GM21360 (cell line): ENCODE results near the gene FXYD6.
"Not testable (repeated sequence)": the region's sequence is repeated elsewhere in the genome, so short reads cannot be mapped to it uniquely, and the experiment has no call there.

ENCODE experiments used
- ATAC-seq: cut with Tn5 transposase; IDR thresholded peaks from one replicate; pipeline ENCODE4 v1.9.1; 2021; ENCODE audit warnings: mild to moderate bottlenecking, moderate library complexity; ENCODE audit not compliant: unreplicated experiment

Gene FXYD6

DNA sequence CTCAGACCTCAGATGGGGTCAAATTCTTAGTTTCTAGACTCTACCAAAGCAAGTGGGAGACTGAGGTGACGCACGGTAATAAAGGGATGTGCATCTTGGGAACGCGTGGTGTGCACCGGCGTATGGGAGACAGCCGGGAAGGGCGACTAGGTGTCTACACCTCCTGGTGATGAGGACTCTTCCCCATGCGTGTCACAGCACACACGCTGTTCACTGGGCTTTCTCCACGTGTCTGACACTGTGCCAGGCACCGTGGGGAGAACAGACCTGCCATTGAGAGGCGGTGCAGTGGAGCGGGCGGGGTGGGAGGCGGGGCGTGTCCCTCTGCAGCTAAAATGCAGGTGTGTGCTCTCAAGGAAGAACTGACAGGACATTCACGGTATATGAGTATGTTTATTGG, 5.3 kb downstream of the FXYD6 start:
- ATAC-seq = no peak

DNA sequence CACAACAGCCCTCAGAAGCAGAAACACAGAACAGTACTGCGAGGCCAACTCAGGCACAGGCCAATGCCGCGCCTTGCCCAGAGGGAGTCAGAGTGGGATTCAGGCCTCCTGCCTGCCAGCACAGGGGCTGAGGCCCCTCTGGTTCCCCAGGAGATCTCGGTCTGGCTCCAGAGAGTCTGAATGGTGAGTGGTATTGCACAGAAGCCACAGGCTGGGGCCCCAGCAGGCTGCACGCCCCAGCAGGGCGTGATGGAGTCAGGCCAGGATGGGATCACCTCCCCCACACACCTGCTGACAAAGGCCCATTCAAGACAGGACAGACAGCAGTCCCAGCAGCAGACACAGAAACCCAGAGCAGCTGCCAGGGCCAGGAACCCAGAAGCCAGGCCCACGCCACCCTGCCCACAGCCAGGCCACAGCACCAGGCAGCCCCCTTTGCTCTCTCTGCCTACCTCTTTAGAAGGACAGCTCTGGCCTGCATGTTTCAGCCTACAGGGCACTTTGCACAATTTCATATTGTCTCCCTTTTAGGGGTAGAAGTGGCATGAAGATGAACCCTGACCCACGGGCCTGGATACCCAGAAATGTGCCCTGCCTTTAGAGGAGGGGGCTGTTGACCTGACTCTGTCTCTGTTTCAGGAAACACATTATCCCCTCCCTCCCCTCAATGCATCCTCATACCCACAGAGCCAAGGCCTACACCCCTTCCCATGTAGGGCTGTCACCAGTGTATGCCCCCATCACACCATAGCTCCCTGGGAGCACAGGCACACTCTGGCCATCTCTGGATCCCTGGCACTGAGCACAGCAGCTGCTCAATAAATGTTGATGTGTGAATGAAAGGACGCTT, 6.1 kb downstream of the FXYD6 start:
- no peak for ATAC-seq

DNA sequence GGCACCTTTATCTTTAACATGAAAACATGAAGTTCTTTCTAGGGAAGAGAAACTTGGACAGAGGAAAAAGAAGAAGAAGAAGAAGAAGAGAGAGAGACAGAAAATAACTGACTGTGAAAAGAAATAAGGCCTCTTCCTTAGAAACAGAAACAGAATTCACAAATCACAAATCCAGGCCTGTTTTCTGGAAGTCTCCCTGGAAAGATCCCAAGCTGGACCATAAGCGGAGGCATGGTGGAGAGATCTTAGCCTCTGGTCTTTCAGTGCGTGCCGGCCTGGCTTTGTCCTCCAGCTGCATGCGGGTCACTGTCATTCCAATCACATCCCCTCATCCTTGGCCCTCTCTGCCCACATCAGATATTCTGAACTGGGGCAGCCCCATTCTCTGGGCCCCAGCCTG, 6.9 kb downstream of the FXYD6 start:
- ATAC-seq = no peak

DNA sequence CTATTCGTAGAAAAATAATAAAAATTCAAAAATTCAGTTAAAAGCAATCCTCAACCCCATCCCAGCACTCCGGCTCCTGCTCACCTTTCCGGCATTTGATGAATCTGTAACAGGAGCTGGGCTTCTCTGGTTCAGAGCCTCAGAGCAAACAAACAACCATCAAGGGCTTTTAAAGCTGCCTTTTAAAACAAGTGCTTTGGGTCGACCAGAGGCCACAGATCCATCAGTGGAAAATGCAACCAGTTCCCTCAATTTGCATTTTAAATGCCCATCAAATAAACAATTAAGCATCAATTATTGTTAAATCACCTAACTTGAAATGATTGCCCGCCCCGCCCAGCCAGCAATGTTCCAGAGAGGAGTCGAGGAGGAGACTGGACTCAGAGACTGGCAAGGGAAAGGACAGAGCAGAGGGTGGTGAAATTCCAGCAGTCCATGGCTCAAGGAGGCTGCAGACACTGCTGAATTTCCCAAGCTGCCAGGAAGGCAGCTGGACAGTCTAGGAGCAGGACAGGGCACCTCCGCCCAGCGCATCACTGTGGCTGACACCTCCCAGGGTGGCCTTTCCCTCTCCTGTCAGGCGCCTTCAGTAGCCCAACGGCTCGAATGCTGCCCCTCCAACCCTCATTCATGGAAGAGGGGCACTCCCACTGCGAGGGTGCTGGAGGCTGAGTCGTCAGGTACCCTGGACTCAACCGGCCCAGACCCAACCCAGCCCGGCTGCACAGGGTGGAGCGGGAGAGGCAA, 7.5 kb downstream of the FXYD6 start:
- no peak for ATAC-seq

DNA sequence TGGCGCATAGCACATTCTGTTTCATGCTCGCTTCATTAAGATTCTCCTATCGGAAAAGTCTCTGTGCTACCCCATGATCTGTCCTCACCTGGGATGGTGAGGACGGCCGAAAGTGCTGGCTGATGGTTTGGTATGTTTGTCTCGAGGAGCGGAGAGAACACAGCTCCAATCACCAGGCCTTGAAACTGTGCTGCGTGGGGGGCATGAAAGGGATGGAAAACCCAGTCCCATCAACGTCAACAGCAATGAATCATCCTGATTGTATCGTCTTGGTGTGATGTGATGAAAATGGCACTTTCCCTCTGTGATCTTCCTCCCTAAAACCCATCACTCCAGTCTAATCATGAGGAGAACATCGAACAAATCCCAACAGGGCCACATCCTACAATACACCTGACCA, 8.4 kb downstream of the FXYD6 start:
- ATAC-seq = no peak

DNA sequence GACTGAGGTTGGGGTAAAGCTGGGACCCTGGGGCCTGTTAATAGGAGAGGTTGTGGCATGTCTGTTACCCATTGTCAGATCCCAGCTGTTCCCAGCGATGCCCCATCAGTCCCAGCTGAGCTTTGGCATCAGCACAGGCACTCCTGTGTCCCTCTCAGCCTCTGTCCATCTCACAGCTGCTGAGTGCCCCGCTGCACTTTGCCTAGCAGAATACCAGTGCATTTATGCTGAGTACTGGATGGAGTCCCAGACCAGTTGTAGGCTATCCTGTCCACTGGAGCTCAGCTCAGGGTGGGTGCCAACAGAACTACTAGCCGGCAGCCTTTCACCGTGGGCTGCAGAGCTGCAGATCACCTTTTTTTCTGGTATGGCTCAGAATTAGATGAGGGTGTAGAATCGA, 9.9 kb downstream of the FXYD6 start:
- no peak for ATAC-seq

DNA sequence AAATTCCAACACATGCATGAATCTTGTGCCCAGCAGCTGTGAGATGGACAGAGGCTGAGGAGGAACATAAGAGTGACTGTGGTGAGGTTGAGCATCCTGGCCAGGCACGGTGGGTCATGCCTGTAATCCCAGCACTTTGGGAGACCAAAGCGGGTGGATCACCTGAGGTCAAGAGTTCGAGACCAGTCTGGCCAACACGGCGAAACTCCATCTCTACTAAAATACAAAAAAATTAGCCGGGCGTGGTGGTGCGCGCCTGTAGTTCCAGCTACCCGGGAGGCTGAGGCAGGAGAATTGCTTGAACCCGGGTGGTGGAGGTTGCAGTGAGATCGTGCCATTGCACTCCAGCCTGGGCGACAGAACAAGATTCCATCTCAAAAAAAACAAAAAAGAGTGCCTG, 10.9 kb downstream of the FXYD6 start:
- ATAC-seq = not testable (repeated sequence)

DNA sequence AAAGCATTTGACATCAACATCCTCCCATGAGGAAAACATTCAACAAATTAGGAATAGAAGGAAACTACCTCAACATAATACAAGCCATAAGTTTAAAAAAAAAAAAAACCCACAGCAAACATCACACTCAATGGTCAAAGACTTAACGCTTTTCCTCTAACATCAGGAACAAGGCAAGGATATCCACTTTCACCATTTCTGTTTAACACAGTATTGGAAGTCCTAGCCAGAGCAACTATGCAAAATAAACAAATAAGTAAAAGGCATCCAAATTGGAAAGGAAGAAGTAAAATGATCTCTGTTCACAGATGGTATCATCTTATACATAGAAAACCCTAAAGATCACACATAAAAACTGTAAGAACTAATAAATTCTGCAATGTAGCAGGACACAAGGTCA, 13.1 kb downstream of the FXYD6 start:
- no peak for ATAC-seq

DNA sequence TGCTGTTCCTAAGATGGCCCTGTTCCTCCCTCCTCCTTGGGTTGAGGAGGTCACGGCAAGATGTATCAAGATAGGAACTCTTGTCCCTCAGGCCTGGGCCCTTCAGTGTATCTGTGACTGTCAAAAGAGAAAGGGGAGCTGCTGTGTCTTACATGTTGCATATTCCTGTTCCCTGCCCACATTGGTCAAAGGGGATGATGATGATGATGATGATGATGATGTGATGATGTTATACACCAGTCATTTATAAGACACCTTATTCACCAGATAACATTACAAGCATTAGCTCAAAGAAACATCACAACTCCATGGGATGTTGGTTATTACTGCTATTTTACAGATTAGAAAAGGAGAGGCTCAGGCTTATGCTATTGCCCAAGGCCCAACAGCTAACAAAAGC, 13.7 kb downstream of the FXYD6 start:
- no peak for ATAC-seq

DNA sequence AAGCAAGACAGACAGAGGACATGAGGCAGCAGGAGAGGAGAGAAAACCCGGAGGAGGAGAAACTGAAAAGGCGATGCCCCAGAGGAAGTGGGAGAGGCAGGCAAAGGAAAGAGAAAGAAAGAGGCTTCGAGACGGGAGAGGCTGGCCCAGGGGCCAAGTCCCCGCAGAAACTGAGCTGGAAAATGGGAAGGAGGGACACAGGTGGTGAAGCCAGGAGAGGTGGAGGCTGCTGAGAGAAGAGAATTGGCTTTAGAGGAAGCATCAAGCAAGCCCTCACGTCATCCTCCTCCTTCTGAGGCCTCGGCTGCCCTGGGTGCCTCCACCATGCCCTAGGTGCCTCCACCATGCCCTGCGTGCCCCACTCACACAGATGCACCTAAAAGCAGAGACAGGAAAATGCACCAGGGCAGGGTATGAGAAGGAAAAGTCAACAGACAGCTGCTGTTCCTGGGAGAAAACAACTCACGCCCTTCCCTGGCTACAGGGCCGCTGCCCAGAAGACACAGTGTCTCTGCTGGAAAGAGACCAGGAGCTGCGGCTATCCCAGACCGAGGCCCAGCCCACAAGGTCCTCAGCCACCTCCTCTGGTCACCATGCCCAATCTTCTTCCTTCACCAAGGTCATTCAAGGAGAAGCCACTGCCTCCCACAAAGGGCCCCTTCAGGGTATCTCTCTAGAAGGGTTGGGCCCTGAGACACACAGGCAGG, 14.3 kb downstream of the FXYD6 start:
- ATAC-seq = no peak

DNA sequence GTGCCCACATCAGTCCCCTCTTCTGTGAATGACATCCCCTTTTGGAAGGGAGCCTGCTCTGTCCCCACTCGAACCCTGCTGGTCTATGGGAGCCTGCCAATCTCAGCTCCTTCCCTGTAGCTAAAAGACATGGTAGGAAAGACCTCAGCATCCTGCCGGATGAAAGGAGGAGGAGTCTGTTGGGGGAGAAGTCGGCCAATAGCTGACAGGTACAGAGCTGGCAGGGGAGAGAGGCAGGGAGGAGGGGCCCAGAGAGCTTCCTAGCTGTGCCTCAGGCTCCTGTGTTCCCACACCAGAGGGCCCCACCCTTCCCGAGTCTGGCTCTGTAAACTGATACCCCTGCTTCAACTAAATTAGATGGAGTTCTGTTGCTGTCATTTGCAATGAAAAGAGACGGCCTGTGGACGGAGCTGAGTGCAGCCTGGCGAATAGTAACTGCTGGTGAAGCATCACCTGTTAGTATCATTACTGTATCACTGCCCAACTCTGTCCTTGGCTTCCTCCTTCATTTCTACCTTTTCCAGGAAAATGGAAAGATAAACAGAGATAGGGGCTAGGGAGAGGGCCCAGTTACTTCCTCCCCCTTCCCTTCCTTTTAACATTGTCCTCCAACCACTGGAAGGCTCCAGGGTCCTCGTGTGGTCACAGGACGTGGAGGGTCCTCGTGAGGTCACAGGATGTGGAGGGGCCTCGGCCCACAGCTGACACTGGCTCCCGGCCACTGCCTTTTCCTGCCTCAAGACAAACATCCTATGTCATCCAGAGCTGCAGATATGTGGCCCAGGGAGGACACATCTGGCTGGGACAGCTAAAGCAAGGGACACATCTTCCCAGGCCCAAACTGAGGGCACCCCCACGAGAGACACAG, 15.1 kb downstream of the FXYD6 start:
- ATAC-seq = no peak

DNA sequence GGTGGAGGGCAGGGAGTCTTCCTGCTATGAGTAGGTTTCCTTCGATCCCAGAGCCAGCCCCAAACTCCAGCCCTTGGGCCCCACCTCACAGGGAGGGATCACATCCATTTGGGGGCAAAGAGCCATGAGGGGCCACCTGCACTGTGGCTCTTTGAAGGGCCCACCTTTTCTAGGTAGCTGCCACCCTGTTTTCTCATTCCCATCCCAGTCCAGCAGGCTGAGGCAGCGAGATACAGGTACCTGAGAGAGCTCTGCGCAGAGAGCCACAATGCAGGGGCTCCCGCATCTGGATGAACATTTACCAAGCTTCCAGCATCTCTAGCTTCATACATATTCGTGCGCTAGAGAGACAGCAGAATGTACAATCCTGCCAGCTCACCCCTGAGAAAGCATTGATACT, 16.3 kb downstream of the FXYD6 start:
- ATAC-seq = no peak

DNA sequence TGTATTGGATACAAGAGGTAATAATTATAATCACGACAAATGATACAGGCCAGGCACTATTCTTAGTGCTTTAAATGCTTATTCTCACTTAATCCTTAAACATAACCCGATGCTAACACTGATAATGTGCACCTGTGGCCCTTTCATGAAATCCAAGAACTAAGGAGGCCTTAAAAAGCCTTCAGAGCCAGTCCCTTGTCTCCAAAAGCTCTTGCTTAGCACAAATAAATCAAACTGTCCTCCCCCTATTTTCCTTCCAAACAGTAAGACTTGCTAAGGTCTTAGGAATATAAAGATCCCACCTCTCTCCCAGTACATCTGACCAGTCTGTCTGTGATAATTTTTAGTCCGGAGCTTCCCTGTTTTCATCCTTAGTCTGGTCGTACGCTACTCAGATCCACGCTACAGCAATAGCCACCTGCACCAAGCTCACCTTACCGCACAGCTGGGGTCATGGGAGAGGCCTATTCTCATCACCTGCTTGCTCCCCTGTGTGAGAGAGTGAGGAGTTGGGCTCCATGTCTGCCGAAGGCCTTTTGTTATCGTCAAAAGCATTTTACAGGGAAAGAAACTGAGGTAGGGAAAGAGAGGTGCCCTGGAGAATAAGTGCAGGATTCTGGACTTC, 16.9 kb downstream of the FXYD6 start:
- no peak for ATAC-seq

DNA sequence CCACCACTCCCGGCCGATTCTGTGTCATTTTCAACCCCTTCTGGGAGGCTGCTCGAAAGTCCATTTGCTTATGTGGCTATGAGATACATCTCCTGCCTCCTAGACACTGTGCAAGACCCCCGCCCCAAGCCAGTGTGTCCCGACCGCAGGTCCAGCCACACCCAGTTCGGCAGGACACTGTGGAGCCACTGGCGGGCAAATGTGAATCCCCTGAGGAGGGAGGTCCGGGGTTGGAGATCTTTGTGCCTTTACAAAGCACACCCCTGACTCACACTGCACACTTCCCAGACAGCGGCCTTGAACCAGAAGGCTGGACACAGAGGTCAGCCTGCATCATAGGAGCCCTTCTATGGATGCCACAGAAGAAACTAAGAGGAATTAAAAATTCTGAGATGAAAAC, 17.4 kb downstream of the FXYD6 start:
- no peak for ATAC-seq

DNA sequence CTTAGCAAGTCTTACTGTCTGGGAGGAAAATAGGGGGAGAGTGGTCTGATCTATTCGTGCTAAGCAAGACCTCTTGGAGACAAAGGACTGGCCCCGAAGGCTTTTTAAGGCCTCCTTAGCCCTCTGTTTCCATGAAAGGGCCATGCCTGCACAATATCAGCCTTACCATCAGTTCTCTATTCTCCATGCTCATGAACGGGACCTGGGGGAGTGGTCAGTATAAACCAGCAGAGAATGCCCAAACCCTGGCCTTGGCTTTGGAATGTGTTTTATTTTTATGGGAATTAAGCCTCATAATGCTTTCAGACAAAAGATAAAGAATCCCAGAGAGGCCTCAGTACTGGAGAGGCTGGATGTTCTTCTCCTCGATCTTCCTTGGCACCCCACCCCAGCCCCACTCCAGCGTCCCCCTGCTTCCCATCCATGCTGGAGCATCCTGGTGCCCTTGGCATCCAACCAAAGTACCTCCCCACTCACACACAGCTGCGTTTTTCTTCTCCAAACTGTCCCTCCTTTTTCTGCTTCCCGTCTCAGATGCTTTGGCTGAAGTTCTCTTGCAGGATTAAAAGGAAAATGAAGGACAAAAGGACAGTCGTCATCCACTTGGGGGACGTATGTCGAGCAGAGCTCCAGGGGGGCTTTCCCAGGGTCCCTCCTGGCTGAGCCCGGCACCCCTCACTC, 18.6 kb downstream of the FXYD6 start:
- ATAC-seq = no peak

DNA sequence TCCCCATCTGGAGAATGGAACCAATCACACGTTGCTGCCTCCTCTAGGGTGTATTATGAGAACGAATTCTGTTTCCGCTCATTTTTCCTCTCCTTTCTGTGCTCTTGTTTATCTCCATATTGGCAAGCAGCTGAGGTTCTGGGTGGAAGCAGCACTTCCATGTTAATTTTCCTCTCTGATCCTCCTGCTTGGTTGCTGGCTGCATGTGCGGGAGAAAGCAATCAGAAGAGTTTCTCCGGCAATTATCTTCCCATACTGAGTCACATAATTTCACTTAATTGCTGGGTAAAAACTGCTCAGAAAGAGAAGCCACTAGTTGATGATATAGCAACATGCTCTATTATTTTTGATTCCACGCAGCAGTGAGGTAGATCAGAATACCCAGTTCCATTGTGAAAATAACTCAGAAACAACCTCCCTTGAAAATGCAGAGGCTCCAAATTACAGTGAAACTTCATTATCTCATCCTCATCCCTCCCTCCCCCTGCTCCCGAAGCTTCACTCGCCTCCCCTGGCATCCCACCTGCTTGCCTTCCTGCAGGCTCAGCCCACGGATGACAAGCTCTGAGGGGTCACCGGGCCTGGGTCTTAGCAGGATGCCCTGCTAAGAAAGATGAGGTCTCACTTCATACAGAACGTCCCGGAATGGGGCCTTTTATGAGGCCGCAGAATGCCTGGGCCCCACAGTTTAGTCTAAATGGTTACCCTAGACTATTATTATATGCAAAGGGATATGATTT, 20.4 kb downstream of the FXYD6 start:
- ATAC-seq = no peak

DNA sequence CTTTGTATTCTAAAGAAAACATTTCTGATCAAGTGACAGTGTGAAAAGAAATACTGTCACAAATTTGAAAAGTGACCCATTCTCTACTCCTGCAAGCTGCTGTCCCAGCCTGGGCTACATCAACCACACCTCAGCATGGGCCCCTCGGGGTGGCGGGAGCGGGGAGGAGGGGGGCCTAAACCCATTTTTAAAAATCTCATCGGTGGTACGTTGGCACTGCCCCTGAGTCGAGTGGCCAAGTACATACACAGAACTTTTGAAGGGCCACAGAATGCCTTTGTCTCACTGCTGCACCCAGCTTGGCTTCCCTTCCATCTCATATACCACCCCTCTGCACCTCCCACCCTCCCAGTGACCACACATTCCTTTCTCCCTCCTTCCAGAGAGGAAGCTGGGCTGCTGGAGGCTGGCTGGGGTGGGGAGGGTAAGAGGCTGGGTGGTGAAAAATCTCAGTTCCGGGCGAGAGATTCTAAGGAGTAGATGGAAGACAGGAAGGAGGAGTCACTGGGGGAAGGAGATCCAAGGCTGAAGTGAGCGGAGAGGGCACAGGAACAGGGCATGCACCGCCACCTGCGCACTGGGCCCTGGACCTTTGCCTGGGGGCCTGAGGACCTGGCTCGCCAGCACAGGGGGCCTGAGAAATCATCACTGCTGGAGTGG, 21.1 kb downstream of the FXYD6 start:
- no peak for ATAC-seq

DNA sequence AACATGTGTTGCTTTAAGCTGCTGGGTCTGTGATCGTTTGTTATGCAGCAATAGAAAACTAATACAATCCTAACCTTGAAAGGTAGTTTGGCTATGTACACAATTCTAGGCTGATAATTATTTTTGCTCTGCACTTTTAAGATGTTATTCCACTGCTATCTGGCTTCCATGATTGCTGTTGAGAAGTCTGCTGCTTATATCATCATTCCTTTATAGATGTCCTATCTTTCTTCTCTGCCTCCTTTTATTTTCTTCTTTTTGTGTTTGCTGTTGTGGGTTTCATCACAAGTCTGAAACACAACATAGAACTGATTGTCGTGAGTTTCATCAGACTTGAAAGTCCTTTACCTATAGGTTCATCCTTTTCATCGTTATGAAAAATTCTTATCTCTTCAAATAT, 24.1 kb downstream of the FXYD6 start:
- no peak for ATAC-seq

DNA sequence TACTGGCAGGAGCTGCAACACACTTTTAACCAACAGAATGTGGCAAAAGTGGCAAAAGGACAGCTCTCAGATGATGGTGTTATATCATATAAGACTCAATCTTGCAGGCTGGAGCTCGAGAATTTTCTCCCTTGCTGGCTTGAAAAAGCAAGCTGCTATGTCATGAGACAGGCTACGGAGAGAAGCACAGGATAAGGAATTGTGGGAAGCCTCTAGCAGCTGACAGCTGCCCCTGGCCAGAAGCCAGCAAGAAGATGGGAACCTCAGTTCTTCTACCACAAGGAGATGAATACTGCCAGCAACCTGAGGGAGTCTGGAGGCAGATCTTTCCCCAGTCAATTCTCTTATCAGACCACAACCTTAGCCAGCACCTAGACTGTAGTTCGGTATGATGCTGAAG, 24.6 kb downstream of the FXYD6 start:
- ATAC-seq = no peak
